Renal pelvis (tissue), 4 donors: ENCODE results near the gene SLC6A1. TPM values are rescaled to one million over a fixed set of nuclear protein-coding genes. Genes with fewer than 3 reads are reported as not detected.

ENCODE experiments used
- DNase-seq: peaks from one replicate; pipeline ENCODE4 v3.0.0-alpha.2; 2013
- polyA plus RNA-seq, 3 donors: library from polyadenylated mRNA; unstranded; fragments of 120-200 nt; gene quantifications; one replicate each; pipeline ENCODE4 v1.2.1, GENCODE V29; 2013; ENCODE audit not compliant: insufficient read length in 3 of 3

The SLC6A1 gene
- polyA plus RNA-seq, 3 donors, result 1.2 TPM

GRCh38 chr3:10993729-10994065 lies 1.1 kb downstream of the SLC6A1 start:
- DNase-seq, result no peak

GRCh38 chr3:10994306-10994705 lies 1.8 kb downstream of the SLC6A1 start:
- DNase-seq, result no peak

- DNase-seq, result no peak
Observed at GRCh38 chr3:10995871-10996270, 3.3 kb downstream of the SLC6A1 start.

GRCh38 chr3:10996345-10997013 lies 3.9 kb downstream of the SLC6A1 start:
- no peak for DNase-seq

- no peak for DNase-seq
Observed at GRCh38 chr3:10997196-10997595, 4.6 kb downstream of the SLC6A1 start.

- no peak for DNase-seq
Observed at GRCh38 chr3:10998542-10998941, 6.0 kb downstream of the SLC6A1 start.

- no peak for DNase-seq
Observed at GRCh38 chr3:10999221-11000107, 6.9 kb downstream of the SLC6A1 start.

GRCh38 chr3:11000528-11000927 lies 8.0 kb downstream of the SLC6A1 start:
- DNase-seq, result no peak

- DNase-seq, result no peak
Observed at GRCh38 chr3:11001020-11001657, 8.6 kb downstream of the SLC6A1 start.

GRCh38 chr3:11001658-11002021 lies 9.1 kb downstream of the SLC6A1 start:
- DNase-seq, result no peak

- no peak for DNase-seq
Observed at GRCh38 chr3:11002371-11002807, 9.8 kb downstream of the SLC6A1 start.

GRCh38 chr3:11004563-11004962 lies 12.0 kb downstream of the SLC6A1 start:
- DNase-seq, result no peak

GRCh38 chr3:11005686-11006256 lies 13.2 kb downstream of the SLC6A1 start:
- DNase-seq, result no peak

GRCh38 chr3:11006986-11007933 lies 14.7 kb downstream of the SLC6A1 start:
- no peak for DNase-seq

- DNase-seq, result no peak
Observed at GRCh38 chr3:11009898-11010297, 17.4 kb downstream of the SLC6A1 start.

GRCh38 chr3:11010426-11011165 lies 18.0 kb downstream of the SLC6A1 start:
- DNase-seq, result no peak

- no peak for DNase-seq
Observed at GRCh38 chr3:11014253-11014652, 21.7 kb downstream of the SLC6A1 start.

GRCh38 chr3:11014752-11015151 lies 22.2 kb downstream of the SLC6A1 start:
- no peak for DNase-seq

GRCh38 chr3:11015369-11015768 lies 22.8 kb downstream of the SLC6A1 start:
- no peak for DNase-seq

- no peak for DNase-seq
Observed at GRCh38 chr3:11016727-11017126, 24.2 kb downstream of the SLC6A1 start.
